IMR-90 (cell line): ENCODE measurements around the gene TAGLN3. TPM values are rescaled to one million over a fixed set of nuclear protein-coding genes. Genes with fewer than 3 reads are reported as not detected.

Experiments
- ATAC-seq: fragments of 200-7000 bp; cut with Tn5 transposase; 2 replicates; pipeline ENCODE4 v1.9.1; 2020; ENCODE audit warnings: low read depth, mild to moderate bottlenecking, moderate library complexity
- BruUV-seq: library from RNA; stranded (reverse); fragments of 400-500 nt; replicated peaks from 2 replicates; lab custom pipeline; 2021; lab: Mats Ljungman, UMichigan
- CTCF ChIA-PET: fragments of 300-600 bp; formaldehyde crosslinking; extraction: SDS; loops from one replicate; lab custom pipeline; 2021; ENCODE audit warnings: antibody characterized with exemption; lab: Yijun Ruan, JAX
- POLR2A ChIA-PET: fragments of 300-600 bp; sonication (Branson Sonifier 250); formaldehyde crosslinking; loops from one replicate; lab custom pipeline; 2022; ENCODE audit warnings: antibody characterized with exemption; ENCODE audit not compliant: unreplicated experiment; lab: Charles Lee
- DNase-seq: peaks from one replicate; pipeline ENCODE4 v3.0.0; 2013
- H2AFZ ChIP-seq: replicated peaks from 2 replicates; pipeline ENCODE3; 2013; ENCODE audit warnings: low read length, mild to moderate bottlenecking; ENCODE audit not compliant: poor library complexity
- H2AK5ac ChIP-seq: 2 replicates; pipeline ENCODE4 v1.6.1; 2013; ENCODE audit warnings: low read depth, low read length, inconsistent platforms
- H2AK9ac ChIP-seq: replicated peaks from 2 replicates; pipeline ENCODE3; 2013; ENCODE audit warnings: mild to moderate bottlenecking, low read depth, low read length, moderate library complexity; ENCODE audit not compliant: poor library complexity
- H2BK120ac ChIP-seq: 2 replicates; pipeline ENCODE4 v1.6.1; 2013; ENCODE audit warnings: low read depth, low read length, inconsistent platforms
- H2BK15ac ChIP-seq: 3 replicates; pipeline ENCODE4 v1.6.1; 2013; ENCODE audit warnings: low read depth, low read length, inconsistent platforms
- H2BK20ac ChIP-seq: 2 replicates; pipeline ENCODE4 v1.6.1; 2013; ENCODE audit warnings: low read depth, mild to moderate bottlenecking, inconsistent platforms, low read length, moderate library complexity
- H2BK5ac ChIP-seq: 2 replicates; pipeline ENCODE4 v1.6.1; 2013; ENCODE audit warnings: mild to moderate bottlenecking, low read depth, low read length, inconsistent platforms; ENCODE audit not compliant: poor library complexity, severe bottlenecking
- H3K14ac ChIP-seq: replicated peaks from 2 replicates; pipeline ENCODE4 v1.6.1; 2013; ENCODE audit warnings: low read depth, low read length, inconsistent platforms
- H3K18ac ChIP-seq: 2 replicates; pipeline ENCODE4 v1.6.1; 2013; ENCODE audit warnings: low read depth, low read length, control low read depth
- H3K23ac ChIP-seq: 2 replicates; pipeline ENCODE4 v1.6.1; 2013; ENCODE audit warnings: low read depth, low read length, inconsistent platforms
- H3K27ac ChIP-seq: 2 replicates; pipeline ENCODE4 v1.5.1; 2013; ENCODE audit warnings: mild to moderate bottlenecking, control low read depth, low read length; ENCODE audit not compliant: insufficient read depth
- H3K27me3 ChIP-seq: 2 replicates; pipeline ENCODE4 v1.6.1; 2013; ENCODE audit warnings: low read length; ENCODE audit not compliant: control insufficient read depth, insufficient read depth
- H3K36me3 ChIP-seq: 2 replicates; pipeline ENCODE4 v1.6.1; 2013; ENCODE audit warnings: low read length, mixed read lengths; ENCODE audit not compliant: control insufficient read depth, insufficient read depth
- H3K4ac ChIP-seq: 2 replicates; pipeline ENCODE4 v1.6.1; 2013; ENCODE audit warnings: low read depth, low read length, inconsistent platforms
- H3K4me1 ChIP-seq: 2 replicates; pipeline ENCODE4 v1.6.1; 2013; ENCODE audit warnings: low read length, mixed read lengths; ENCODE audit not compliant: control insufficient read depth, insufficient read depth
- H3K4me2 ChIP-seq: 2 replicates; pipeline ENCODE4 v1.6.1; 2013; ENCODE audit warnings: low read depth, mild to moderate bottlenecking, control low read depth, low read length, moderate library complexity
- H3K4me3 ChIP-seq: 2 replicates; pipeline ENCODE4 v1.5.1; 2013; ENCODE audit warnings: low read depth, mild to moderate bottlenecking, control low read depth, low read length, moderate library complexity; ENCODE audit not compliant: insufficient read depth
- H3K56ac ChIP-seq: 2 replicates; pipeline ENCODE4 v1.6.1; 2013; ENCODE audit warnings: low read length, inconsistent platforms; ENCODE audit not compliant: insufficient read depth; ENCODE audit errors: extremely low read depth
- H3K79me1 ChIP-seq, 2 experiments: 2 replicates each; pipeline ENCODE4 v1.6.1; 2013; ENCODE audit warnings: low read length in 2 of 2, inconsistent platforms in 1 of 2, low read depth in 1 of 2
- H3K9ac ChIP-seq: 2 replicates; pipeline ENCODE4 v1.6.1; 2013; ENCODE audit warnings: low read depth, low read length, control low read depth
- H3K9me1 ChIP-seq: 2 replicates; pipeline ENCODE4 v1.6.1; 2013; ENCODE audit warnings: low read length, inconsistent platforms; ENCODE audit not compliant: insufficient read depth
- H3K9me3 ChIP-seq: 2 replicates; pipeline ENCODE4 v1.6.1; 2013; ENCODE audit warnings: low read length; ENCODE audit not compliant: control insufficient read depth, insufficient read depth
- H4K20me1 ChIP-seq: 2 replicates; pipeline ENCODE4 v1.6.1; 2013; ENCODE audit warnings: low read length, inconsistent platforms; ENCODE audit not compliant: insufficient read depth
- H4K5ac ChIP-seq: 2 replicates; pipeline ENCODE4 v1.6.1; 2013; ENCODE audit warnings: mild to moderate bottlenecking, low read depth, low read length, control low read depth
- H4K8ac ChIP-seq, 2 experiments: 2 replicates each; pipeline ENCODE4 v1.6.1; 2013; ENCODE audit warnings: low read depth in 2 of 2, low read length in 2 of 2, control low read depth in 1 of 2, inconsistent platforms in 1 of 2
- H4K91ac ChIP-seq: 2 replicates; pipeline ENCODE4 v1.6.1; 2013; ENCODE audit warnings: low read depth, low read length, inconsistent platforms; ENCODE audit not compliant: insufficient read depth
- BHLHE40 ChIP-seq: fragments of 150-350 bp; IDR thresholded peaks from 2 replicates; pipeline ENCODE4 v1.6.1; 2016; ENCODE audit warnings: mild to moderate bottlenecking, low read depth, low read length
- ELK1 ChIP-seq: fragments of 150-350 bp; IDR thresholded peaks from 2 replicates; pipeline ENCODE4 v1.6.1; 2016; ENCODE audit warnings: low read depth, mild to moderate bottlenecking, low read length, moderate library complexity, borderline replicate concordance
- MXI1 ChIP-seq: IDR thresholded peaks from 2 replicates; pipeline ENCODE4 v1.6.1; 2012; ENCODE audit warnings: low read depth, mild to moderate bottlenecking, low read length, moderate library complexity, borderline replicate concordance
- NFE2L2 ChIP-seq: fragments of 150-350 bp; IDR thresholded peaks from 2 replicates; pipeline ENCODE4 v1.6.1; 2016; ENCODE audit warnings: low read depth, mild to moderate bottlenecking, low read length
- POLR2A ChIP-seq: IDR thresholded peaks from 2 replicates; pipeline ENCODE4 v1.6.1; 2012; ENCODE audit warnings: mild to moderate bottlenecking, low read depth, low read length
- RAD21 ChIP-seq: IDR thresholded peaks from 2 replicates; pipeline ENCODE4 v1.6.1; 2012; ENCODE audit warnings: low read length, improper control_type of control experiment
- RCOR1 ChIP-seq: IDR thresholded peaks from 2 replicates; pipeline ENCODE4 v1.6.1; 2012; ENCODE audit warnings: mild to moderate bottlenecking, low read length, improper control_type of control experiment; ENCODE audit not compliant: insufficient replicate concordance
- RFX5 ChIP-seq: IDR thresholded peaks from 2 replicates; pipeline ENCODE4 v1.8.0; 2012; ENCODE audit warnings: low read depth, mild to moderate bottlenecking, low read length, moderate library complexity
- SMC3 ChIP-seq: fragments of 150-350 bp; IDR thresholded peaks from 2 replicates; pipeline ENCODE4 v1.6.1; 2016; ENCODE audit warnings: low read depth, mild to moderate bottlenecking, antibody characterized with exemption, low read length, moderate library complexity
- WGBS, 2 experiments: methylation state at CpG; one replicate each; pipeline versions ENCODE4 v1.1.5 to v1.1.7; 2013; ENCODE audit warnings: missing lambda C conversion rate in 2 of 2; ENCODE audit not compliant: insufficient read length in 1 of 2; ENCODE audit errors: extremely low coverage in 2 of 2; 5-methylcytosine and 5-hydroxymethylcytosine counted together
- dilution Hi-C: fragments of 300-500 bp; cut with HindIII; formaldehyde crosslinking; loops from one replicate; pipeline ENCODE4 v1.14.3; 2018; ENCODE audit warnings: low sequenced_read_pairs; ENCODE audit not compliant: unreplicated experiment
- in situ Hi-C: fragments of 300-500 bp; cut with MboI; formaldehyde crosslinking; loops from 3 replicates; pipeline ENCODE4 v1.14.3; 2019; ENCODE audit warnings: low sequenced_read_pairs, inconsistent platforms, mixed read lengths
- intact Hi-C: fragments of 100-400 bp; cut with micrococcal nuclease; formaldehyde crosslinking; loops from 2 replicates; pipeline ENCODE4 v1.10.0; 2022
- polyA plus RNA-seq, 3 experiments: library from polyadenylated mRNA; depleted of rRNA; stranded (reverse); fragments of >200 nt; gene quantifications; 2 replicates each; pipeline ENCODE4 v1.2.3, GENCODE V29; 2012; ENCODE audit warnings: low replicate concordance in 1 of 3
- total RNA-seq: library from RNA; depleted of rRNA; stranded (reverse); fragments of >200 nt; gene quantifications from 2 replicates; pipeline ENCODE4 v1.2.3, GENCODE V29; 2012
- TF ChIP-seq, protein P1 (sequence below): fragments of 150-350 bp; IDR thresholded peaks from 2 replicates; pipeline ENCODE4 v1.6.1; 2017; ENCODE audit warnings: mild to moderate bottlenecking, antibody characterized with exemption, low read length, low read depth

TAGLN3 gene
- total and polyA plus RNA-seq, 2 of the 4 experiments (the other 2 are of a cell fraction) = 3.2 to 7.7 TPM

DNA sequence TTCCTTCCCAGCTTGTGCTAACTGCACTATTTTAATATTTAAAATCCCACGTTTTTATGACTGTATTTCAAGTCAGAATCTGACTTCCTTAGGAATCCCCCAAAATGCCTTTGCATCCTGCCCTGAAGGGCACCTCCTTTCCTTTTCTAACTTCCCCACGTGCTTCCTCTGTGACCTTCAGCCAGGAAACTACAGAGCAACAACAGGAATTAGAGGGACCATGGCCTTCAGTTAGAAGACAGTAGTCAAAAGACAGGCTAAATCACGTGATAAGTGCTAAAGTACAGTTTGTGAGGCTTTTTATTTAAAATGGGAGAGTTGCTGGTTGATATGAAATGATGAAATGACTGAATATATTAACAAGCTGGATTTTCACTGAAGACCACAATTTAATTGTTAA, 31.7 kb upstream of the TAGLN3 start:
- POLR2A ChIA-PET = interaction anchor here (0.7 kb wide), 1 partner anchor 238 kb away, joined by 3 read pairs; no protein-coding TSS in a partner anchor
- no CpG with 5 or more reads among the region's 3 CpGs for WGBS, 2 experiments

More for the DNA sequence above, 31.7 kb upstream of the TAGLN3 start:
- no peak overlapping the region for H3K9ac ChIP-seq
- no peak overlapping the region for H3K27ac ChIP-seq
- in situ Hi-C loops = loop anchor here (25.0 kb wide), 1 partner anchor 380 kb away; the partner anchor contains the start of gene ZBED2
- H4K5ac ChIP-seq = peak overlapping the region; percentile 42; the same call in 1 of the 2 replicates
- H3K9me3 ChIP-seq = no peaks in the 10 kb centered on the region
- H2BK20ac ChIP-seq = peak overlapping the region; percentile 27; the same call in 1 of the 2 replicates
- no peak overlapping the region for H3K4me2 ChIP-seq
- CTCF ChIA-PET = interaction anchor here (0.7 to 2.9 kb wide), 8 partner anchors 22 to 251 kb away, joined by 3 to 28 read pairs (median 4); no protein-coding TSS in a partner anchor
- H3K56ac ChIP-seq = no peak overlapping the region
- no TSS peak for BruUV-seq
- DNase-seq = no peak
- peaks cover 1% of the 10 kb centered on the region; the same call in 1 of the 2 replicates for H3K4me1 ChIP-seq
- no peaks in the 10 kb centered on the region for H3K79me1 ChIP-seq
- peak overlapping the region; percentile 59; the same call in 1 of the 2 replicates for H2BK120ac ChIP-seq
- peak overlapping the region; percentile 22 for H2AK5ac ChIP-seq
- H2AFZ ChIP-seq = no peak overlapping the region
- H3K36me3 ChIP-seq = peaks cover 1% of the 10 kb centered on the region
- peaks cover 2% of the 10 kb centered on the region; the same call in 1 of the 2 replicates for H3K9me1 ChIP-seq
- dilution Hi-C loops = loop anchor here (25.0 kb wide), 1 partner anchor 255 kb away; no protein-coding TSS in a partner anchor
- peak overlapping the region; percentile 34; the same call in 1 of the 2 replicates for H3K4ac ChIP-seq
- H3K23ac ChIP-seq = no peak overlapping the region
- H2BK15ac ChIP-seq = peak overlapping the region; percentile 34; the same call in 1 of the 3 replicates
- no peak for ATAC-seq
- H4K91ac ChIP-seq = peak overlapping the region; percentile 57
- no peaks in the 10 kb centered on the region for H3K27me3 ChIP-seq
- H4K20me1 ChIP-seq = no peaks in the 10 kb centered on the region
- H2AK9ac ChIP-seq = no peak overlapping the region
- H4K8ac ChIP-seq = peak overlapping the region in 1 of 2 experiments; percentile 37; a peak in 1 of 4 replicates
- TF ChIP-seq, protein P1, sequence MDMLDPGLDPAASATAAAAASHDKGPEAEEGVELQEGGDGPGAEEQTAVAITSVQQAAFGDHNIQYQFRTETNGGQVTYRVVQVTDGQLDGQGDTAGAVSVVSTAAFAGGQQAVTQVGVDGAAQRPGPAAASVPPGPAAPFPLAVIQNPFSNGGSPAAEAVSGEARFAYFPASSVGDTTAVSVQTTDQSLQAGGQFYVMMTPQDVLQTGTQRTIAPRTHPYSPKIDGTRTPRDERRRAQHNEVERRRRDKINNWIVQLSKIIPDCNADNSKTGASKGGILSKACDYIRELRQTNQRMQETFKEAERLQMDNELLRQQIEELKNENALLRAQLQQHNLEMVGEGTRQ = no peak
- no peak for TF ChIP-seq POLR2A
- no peak for TF ChIP-seq SMC3
- TF ChIP-seq RCOR1 = no peak
- TF ChIP-seq RAD21 = no peak
- no peak for TF ChIP-seq NFE2L2
- TF ChIP-seq ELK1 = no peak
- no peak for TF ChIP-seq RFX5
- TF ChIP-seq BHLHE40 = no peak
- no peak for TF ChIP-seq MXI1
- H3K4me3 ChIP-seq = no peak overlapping the region
- peak overlapping the region; percentile 10 for H3K14ac ChIP-seq
- peak overlapping the region; percentile 3; the same call in 1 of the 2 replicates for H3K18ac ChIP-seq
- intact Hi-C loops = loop anchor here (1.0 to 10.0 kb wide), 5 partner anchors 72 to 392 kb away; no protein-coding TSS in a partner anchor
- no peak overlapping the region for H2BK5ac ChIP-seq
